Measurements from ENCODE around the gene EML6. TPM values are rescaled to one million over a fixed set of nuclear protein-coding genes. Genes with fewer than 3 reads are reported as not detected.
A peak's percentile ranks its signal among the peaks of the same experiment; 100 is the strongest.

EML6 gene
- polyA plus RNA-seq, 1 donor: 6.0 TPM

- no peaks in the 10 kb centered on the region for H3K27me3 ChIP-seq (ENCODE audit: control insufficient read depth, insufficient read depth, low read length)
- no peaks in the 10 kb centered on the region for H3K9me3 ChIP-seq (ENCODE audit: control insufficient read depth, low read depth, low read length)
- no CpG with 5 or more reads among the region's 6 CpGs for WGBS (ENCODE audit: insufficient coverage, low lambda C conversion rate)
- no peak overlapping the region for H3K27ac ChIP-seq (ENCODE audit: low read length)
- no peak for DNase-seq
- no peaks in the 10 kb centered on the region for H3K4me1 ChIP-seq (ENCODE audit: control insufficient read depth, insufficient read depth, low read length)
- no peaks in the 10 kb centered on the region for H3K36me3 ChIP-seq (ENCODE audit: control insufficient read depth, insufficient read depth, low read length)
- H3K4me3 ChIP-seq (ENCODE audit: low read length): no peak overlapping the region
These were observed 226.0 kb downstream of the EML6 start for GRCh38 chr2:54949431-54949830.

- no CpG with 5 or more reads among the region's 3 CpGs for WGBS (ENCODE audit: insufficient coverage, low lambda C conversion rate)
- Histone ChIP-seq H3K4me3 (ENCODE audit: low read length) (no peak overlapping the region), H3K27ac (ENCODE audit: low read length) (no peak overlapping the region), H3K36me3 (ENCODE audit: control insufficient read depth, insufficient read depth, low read length) (no peaks in the 10 kb centered on the region), H3K4me1 (ENCODE audit: control insufficient read depth, insufficient read depth, low read length) (peaks cover 2% of the 10 kb centered on the region), H3K9me3 (ENCODE audit: control insufficient read depth, low read depth, low read length) (no peaks in the 10 kb centered on the region), H3K27me3 (ENCODE audit: control insufficient read depth, insufficient read depth, low read length) (no peaks in the 10 kb centered on the region)
- no peak for DNase-seq
These were observed 227.3 kb downstream of the EML6 start for GRCh38 chr2:54950811-54951210.

- H3K9me3 ChIP-seq (ENCODE audit: control insufficient read depth, low read depth, low read length): no peaks in the 10 kb centered on the region
- H3K4me1 ChIP-seq (ENCODE audit: control insufficient read depth, insufficient read depth, low read length): peaks cover 7% of the 10 kb centered on the region
- H3K4me3 ChIP-seq (ENCODE audit: low read length): no peak overlapping the region
- H3K36me3 ChIP-seq (ENCODE audit: control insufficient read depth, insufficient read depth, low read length): no peaks in the 10 kb centered on the region
- no peak for DNase-seq
- no CpG with 5 or more reads among the region's 5 CpGs for WGBS (ENCODE audit: insufficient coverage, low lambda C conversion rate)
- H3K27me3 ChIP-seq (ENCODE audit: control insufficient read depth, insufficient read depth, low read length): no peaks in the 10 kb centered on the region
- H3K27ac ChIP-seq (ENCODE audit: low read length): no peak overlapping the region
These were observed 229.0 kb downstream of the EML6 start for GRCh38 chr2:54952425-54952824.

GRCh38 chr2:54952978-54953456 is 229.6 kb downstream of the EML6 start:
- no peak for DNase-seq
- WGBS (ENCODE audit: insufficient coverage, low lambda C conversion rate): 45% methylated on average over 4 of the region's 9 CpGs
- Histone ChIP-seq H3K36me3 (ENCODE audit: control insufficient read depth, insufficient read depth, low read length) (no peaks in the 10 kb centered on the region), H3K4me1 (ENCODE audit: control insufficient read depth, insufficient read depth, low read length) (peaks cover 7% of the 10 kb centered on the region), H3K9me3 (ENCODE audit: control insufficient read depth, low read depth, low read length) (no peaks in the 10 kb centered on the region), H3K27me3 (ENCODE audit: control insufficient read depth, insufficient read depth, low read length) (no peaks in the 10 kb centered on the region), H3K4me3 (ENCODE audit: low read length) (no peak overlapping the region), H3K27ac (ENCODE audit: low read length) (no peak overlapping the region)

- no CpG with 5 or more reads among the region's 8 CpGs for WGBS (ENCODE audit: insufficient coverage, low lambda C conversion rate)
- DNase-seq: no peak
- no peaks in the 10 kb centered on the region for H3K27me3 ChIP-seq (ENCODE audit: control insufficient read depth, insufficient read depth, low read length)
- peaks cover 7% of the 10 kb centered on the region for H3K4me1 ChIP-seq (ENCODE audit: control insufficient read depth, insufficient read depth, low read length)
- H3K36me3 ChIP-seq (ENCODE audit: control insufficient read depth, insufficient read depth, low read length): no peaks in the 10 kb centered on the region
- H3K27ac ChIP-seq (ENCODE audit: low read length): no peak overlapping the region
- H3K4me3 ChIP-seq (ENCODE audit: low read length): no peak overlapping the region
- no peaks in the 10 kb centered on the region for H3K9me3 ChIP-seq (ENCODE audit: control insufficient read depth, low read depth, low read length)
These were observed 230.7 kb downstream of the EML6 start for GRCh38 chr2:54954158-54954557.

GRCh38 chr2:54954705-54955357 is 231.4 kb downstream of the EML6 start:
- WGBS (ENCODE audit: insufficient coverage, low lambda C conversion rate): no CpG with 5 or more reads among the region's 3 CpGs
- Histone ChIP-seq H3K9me3 (ENCODE audit: control insufficient read depth, low read depth, low read length) (no peaks in the 10 kb centered on the region), H3K4me3 (ENCODE audit: low read length) (no peak overlapping the region), H3K27me3 (ENCODE audit: control insufficient read depth, insufficient read depth, low read length) (no peaks in the 10 kb centered on the region), H3K27ac (ENCODE audit: low read length) (no peak overlapping the region), H3K4me1 (ENCODE audit: control insufficient read depth, insufficient read depth, low read length) (peaks cover 7% of the 10 kb centered on the region), H3K36me3 (ENCODE audit: control insufficient read depth, insufficient read depth, low read length) (no peaks in the 10 kb centered on the region)
- no peak for DNase-seq

- Histone ChIP-seq H3K27me3 (ENCODE audit: control insufficient read depth, insufficient read depth, low read length) (no peaks in the 10 kb centered on the region), H3K27ac (ENCODE audit: low read length) (no peak overlapping the region), H3K36me3 (ENCODE audit: control insufficient read depth, insufficient read depth, low read length) (no peaks in the 10 kb centered on the region), H3K4me3 (ENCODE audit: low read length) (no peak overlapping the region), H3K9me3 (ENCODE audit: control insufficient read depth, low read depth, low read length) (no peaks in the 10 kb centered on the region), H3K4me1 (ENCODE audit: control insufficient read depth, insufficient read depth, low read length) (peaks cover 7% of the 10 kb centered on the region)
- WGBS (ENCODE audit: insufficient coverage, low lambda C conversion rate): 32% methylated on average over 3 of the region's 9 CpGs
- peak in 1 of 2 donors; percentile 36 for DNase-seq
These were observed 232.1 kb downstream of the EML6 start for GRCh38 chr2:54955358-54956110.

GRCh38 chr2:54956111-54956627 is 232.7 kb downstream of the EML6 start:
- H3K27ac ChIP-seq (ENCODE audit: low read length): peak overlapping the region; percentile 3
- WGBS (ENCODE audit: insufficient coverage, low lambda C conversion rate): no CpG with 5 or more reads among the region's 2 CpGs

GRCh38 chr2:54957321-54957999 is 234.0 kb downstream of the EML6 start:
- H3K4me1 ChIP-seq (ENCODE audit: control insufficient read depth, insufficient read depth, low read length): peaks cover 11% of the 10 kb centered on the region
- H3K36me3 ChIP-seq (ENCODE audit: control insufficient read depth, insufficient read depth, low read length): no peaks in the 10 kb centered on the region
- H3K27ac ChIP-seq (ENCODE audit: low read length): no peak overlapping the region
- no peaks in the 10 kb centered on the region for H3K9me3 ChIP-seq (ENCODE audit: control insufficient read depth, low read depth, low read length)
- no peak for DNase-seq
- H3K4me3 ChIP-seq (ENCODE audit: low read length): no peak overlapping the region
- no peaks in the 10 kb centered on the region for H3K27me3 ChIP-seq (ENCODE audit: control insufficient read depth, insufficient read depth, low read length)
- WGBS (ENCODE audit: insufficient coverage, low lambda C conversion rate): no CpG with 5 or more reads among the region's 18 CpGs

More at GRCh38 chr2:54956111-54956627, 232.7 kb downstream of the EML6 start:
- Histone ChIP-seq H3K9me3 (ENCODE audit: control insufficient read depth, low read depth, low read length) (no peaks in the 10 kb centered on the region), H3K4me1 (ENCODE audit: control insufficient read depth, insufficient read depth, low read length) (peaks cover 7% of the 10 kb centered on the region), H3K36me3 (ENCODE audit: control insufficient read depth, insufficient read depth, low read length) (no peaks in the 10 kb centered on the region), H3K27me3 (ENCODE audit: control insufficient read depth, insufficient read depth, low read length) (no peaks in the 10 kb centered on the region), H3K4me3 (ENCODE audit: low read length) (no peak overlapping the region)
- peak in 1 of 2 donors; percentile 53 for DNase-seq

GRCh38 chr2:54958717-54959371 is 235.4 kb downstream of the EML6 start:
- no peaks in the 10 kb centered on the region for H3K27me3 ChIP-seq (ENCODE audit: control insufficient read depth, insufficient read depth, low read length)
- no peak overlapping the region for H3K4me3 ChIP-seq (ENCODE audit: low read length)
- no peaks in the 10 kb centered on the region for H3K9me3 ChIP-seq (ENCODE audit: control insufficient read depth, low read depth, low read length)
- peaks cover 23% of the 10 kb centered on the region for H3K4me1 ChIP-seq (ENCODE audit: control insufficient read depth, insufficient read depth, low read length)
- H3K36me3 ChIP-seq (ENCODE audit: control insufficient read depth, insufficient read depth, low read length): no peaks in the 10 kb centered on the region
- no peak for DNase-seq
- WGBS (ENCODE audit: insufficient coverage, low lambda C conversion rate): no CpG with 5 or more reads among the region's 14 CpGs
- H3K27ac ChIP-seq (ENCODE audit: low read length): no peak overlapping the region

All from large intestine (tissue), 3 donors.